NT2/D1 (cell line): Measurements from ENCODE around the gene MDK.

Source experiments
- SUZ12 ChIP-seq: IDR thresholded peaks from 2 replicates; pipeline ENCODE4 v1.6.1; 2011; ENCODE audit not compliant: insufficient read length, insufficient read depth; ENCODE audit errors: extremely low read depth
- YY1 ChIP-seq: IDR thresholded peaks from 2 replicates; pipeline ENCODE4 v1.6.1; 2011; ENCODE audit not compliant: insufficient read length, insufficient read depth

GRCh38 chr11:46408407-46408986, 27.0 kb downstream of the MDK start:
- TF ChIP-seq YY1 (no peak), SUZ12 (no peak)
